Spleen (tissue), 7 donors: ENCODE results near the gene PRKCE.

ENCODE experiments used
- POLR2A ChIP-seq, 3 donors: fragments of 450-650 bp; IDR thresholded peaks; one replicate each; pipeline ENCODE4 v1.5.1; 2017; ENCODE audit warnings: antibody characterized with exemption in 3 of 3, mild to moderate bottlenecking in 1 of 3
- TF ChIP-seq, protein P1 (sequence below), 11 experiments: fragments of 200-600 bp in 7 of 11; fragments of 450-650 bp in 4 of 11; sonication (generic) in 4 of 11; IDR thresholded peaks in 8 of 11; conservative IDR thresholded peaks in 3 of 11; 1 replicate in 7 of 11; 2 replicates in 4 of 11; pipeline versions ENCODE4 v1.4.0 to v1.8.0; 2016 to 2021; ENCODE audit warnings: antibody characterized with exemption in 11 of 11, inconsistent platforms in 4 of 11, mild to moderate bottlenecking in 1 of 11
- donor health status: DM: no; HTN: no; CAD: no; lungs with moderate emphysema.
- donor health status: DM: no; HTN: no; CAD: no.
- donor health status: DM: no; HTN: no; CAD: no.

DNA sequence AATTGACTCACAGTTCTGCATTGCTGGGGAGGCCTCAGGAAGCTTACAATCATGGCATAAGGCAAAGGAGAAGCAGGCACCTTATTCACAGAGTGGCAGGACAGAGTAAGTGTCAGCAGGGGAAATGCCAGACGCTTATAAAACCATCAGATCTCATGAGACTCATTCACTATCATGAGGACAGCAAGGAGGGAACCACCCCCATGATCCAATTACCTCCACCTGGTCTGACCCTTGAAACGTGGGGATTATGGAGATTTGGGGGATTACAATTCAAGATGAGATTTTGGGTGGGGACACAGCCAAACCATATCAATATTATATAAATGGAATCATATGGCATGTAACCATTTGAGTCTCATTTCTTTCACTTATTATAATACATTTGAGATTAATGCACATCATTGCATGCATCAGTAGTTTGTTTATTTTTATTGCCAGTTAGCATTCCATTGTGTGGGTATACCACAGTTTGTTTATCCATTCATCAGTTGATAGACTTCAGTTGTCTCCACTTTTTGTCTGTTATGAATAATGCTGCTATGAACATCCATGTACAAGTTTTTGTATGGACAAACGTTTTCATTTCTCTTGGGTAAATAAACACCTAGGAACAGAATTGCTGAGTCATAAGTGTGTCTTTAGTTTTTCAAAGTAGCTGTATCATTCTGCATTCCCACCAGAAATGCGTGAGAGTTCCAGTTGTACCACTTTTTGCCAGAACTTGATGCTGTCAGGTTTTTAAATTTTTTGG lies 34.6 kb upstream of the PRKCE start:
- TF ChIP-seq, protein P1, sequence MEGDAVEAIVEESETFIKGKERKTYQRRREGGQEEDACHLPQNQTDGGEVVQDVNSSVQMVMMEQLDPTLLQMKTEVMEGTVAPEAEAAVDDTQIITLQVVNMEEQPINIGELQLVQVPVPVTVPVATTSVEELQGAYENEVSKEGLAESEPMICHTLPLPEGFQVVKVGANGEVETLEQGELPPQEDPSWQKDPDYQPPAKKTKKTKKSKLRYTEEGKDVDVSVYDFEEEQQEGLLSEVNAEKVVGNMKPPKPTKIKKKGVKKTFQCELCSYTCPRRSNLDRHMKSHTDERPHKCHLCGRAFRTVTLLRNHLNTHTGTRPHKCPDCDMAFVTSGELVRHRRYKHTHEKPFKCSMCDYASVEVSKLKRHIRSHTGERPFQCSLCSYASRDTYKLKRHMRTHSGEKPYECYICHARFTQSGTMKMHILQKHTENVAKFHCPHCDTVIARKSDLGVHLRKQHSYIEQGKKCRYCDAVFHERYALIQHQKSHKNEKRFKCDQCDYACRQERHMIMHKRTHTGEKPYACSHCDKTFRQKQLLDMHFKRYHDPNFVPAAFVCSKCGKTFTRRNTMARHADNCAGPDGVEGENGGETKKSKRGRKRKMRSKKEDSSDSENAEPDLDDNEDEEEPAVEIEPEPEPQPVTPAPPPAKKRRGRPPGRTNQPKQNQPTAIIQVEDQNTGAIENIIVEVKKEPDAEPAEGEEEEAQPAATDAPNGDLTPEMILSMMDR (IDR thresholded peaks at IDR 0.05 in 8 of 11, conservative IDR thresholded peaks at IDR 0.05 in 3 of 11) = no peak
- TF ChIP-seq POLR2A (IDR thresholded peaks at IDR 0.05) = no peak
